Esophagus muscularis mucosa (tissue), 4 donors: Measurements from ENCODE around the gene PRR5L.

Source experiments
- EP300 ChIP-seq: sonication (generic); formaldehyde crosslinking; IDR thresholded peaks from one replicate; pipeline ENCODE4 v1.6.1; 2017; ENCODE audit warnings: antibody characterized with exemption
- POLR2A ChIP-seq: fragments of 450-650 bp; IDR thresholded peaks from one replicate; pipeline ENCODE4 v1.6.1; 2017; ENCODE audit warnings: antibody characterized with exemption, moderate library complexity, mild to moderate bottlenecking, low read depth
- POLR2AphosphoS5 ChIP-seq, 2 donors: sonication (generic); formaldehyde crosslinking; IDR thresholded peaks; one replicate each; pipeline ENCODE4 v1.6.1; 2017; ENCODE audit warnings: antibody characterized with exemption in 2 of 2
- TF ChIP-seq, protein P1 (sequence below), 3 experiments: fragments of 200-600 bp in 2 of 3; fragments of 450-650 bp in 1 of 3; sonication (generic) in 2 of 3; IDR thresholded peaks; one replicate each; pipeline ENCODE4 v1.5.1; 2017 to 2019; ENCODE audit warnings: antibody characterized with exemption in 3 of 3, mild to moderate bottlenecking in 2 of 3, moderate library complexity in 1 of 3

DNA sequence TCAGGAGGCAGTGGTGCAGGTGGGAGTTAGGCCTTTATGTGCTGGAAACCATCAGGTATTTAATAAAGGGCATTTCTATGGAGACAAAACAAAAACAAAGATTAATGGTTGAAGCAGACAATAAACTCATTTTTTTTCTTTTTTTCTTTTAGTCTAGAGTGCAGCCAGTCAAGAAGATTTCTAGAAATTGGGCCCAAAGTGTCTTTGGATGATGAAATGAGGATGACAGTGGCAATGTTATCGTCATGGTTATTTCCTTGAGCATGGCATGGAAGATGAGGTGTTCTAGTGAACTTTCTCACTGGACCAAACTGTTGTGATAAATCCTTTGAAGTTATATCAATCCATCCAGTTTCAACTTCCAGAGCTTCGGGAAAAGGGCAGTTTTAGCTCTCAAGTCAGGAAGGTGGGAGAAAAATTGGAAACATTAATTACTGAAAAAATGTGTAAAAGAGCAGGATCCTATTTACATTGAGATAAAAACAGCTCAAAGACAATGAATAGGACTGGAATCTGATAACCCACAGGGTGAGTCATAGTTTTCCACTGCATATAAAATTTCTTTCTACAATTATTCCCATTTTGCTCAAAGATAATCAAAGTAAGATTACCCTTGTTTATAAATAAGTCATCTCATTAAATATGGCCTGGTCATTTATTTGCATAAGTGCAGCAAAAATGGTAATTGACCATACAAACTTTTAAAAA, 33.0 kb downstream of the PRR5L start:
- TF ChIP-seq POLR2A, result no peak
- TF ChIP-seq, protein P1, sequence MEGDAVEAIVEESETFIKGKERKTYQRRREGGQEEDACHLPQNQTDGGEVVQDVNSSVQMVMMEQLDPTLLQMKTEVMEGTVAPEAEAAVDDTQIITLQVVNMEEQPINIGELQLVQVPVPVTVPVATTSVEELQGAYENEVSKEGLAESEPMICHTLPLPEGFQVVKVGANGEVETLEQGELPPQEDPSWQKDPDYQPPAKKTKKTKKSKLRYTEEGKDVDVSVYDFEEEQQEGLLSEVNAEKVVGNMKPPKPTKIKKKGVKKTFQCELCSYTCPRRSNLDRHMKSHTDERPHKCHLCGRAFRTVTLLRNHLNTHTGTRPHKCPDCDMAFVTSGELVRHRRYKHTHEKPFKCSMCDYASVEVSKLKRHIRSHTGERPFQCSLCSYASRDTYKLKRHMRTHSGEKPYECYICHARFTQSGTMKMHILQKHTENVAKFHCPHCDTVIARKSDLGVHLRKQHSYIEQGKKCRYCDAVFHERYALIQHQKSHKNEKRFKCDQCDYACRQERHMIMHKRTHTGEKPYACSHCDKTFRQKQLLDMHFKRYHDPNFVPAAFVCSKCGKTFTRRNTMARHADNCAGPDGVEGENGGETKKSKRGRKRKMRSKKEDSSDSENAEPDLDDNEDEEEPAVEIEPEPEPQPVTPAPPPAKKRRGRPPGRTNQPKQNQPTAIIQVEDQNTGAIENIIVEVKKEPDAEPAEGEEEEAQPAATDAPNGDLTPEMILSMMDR (IDR thresholded peaks at IDR 0.05), result no peak
- TF ChIP-seq EP300, result no peak
- no peak for TF ChIP-seq POLR2AphosphoS5 (IDR thresholded peaks at IDR 0.05)
